MCF 10A (cell line): ENCODE data around the gene PHYH. TPM values are rescaled to one million over a fixed set of nuclear protein-coding genes. Genes with fewer than 3 reads are reported as not detected.

ENCODE experiments used
- BruUV-seq: library from RNA; stranded (reverse); fragments of 400-500 nt; replicated peaks from 2 replicates; lab custom pipeline; 2021; lab: Mats Ljungman, UMichigan
- CTCF ChIA-PET: fragments of 300-600 bp; sonication (Branson Sonifier 250); formaldehyde crosslinking; extraction: SDS; loops from one replicate; lab custom pipeline; 2021; ENCODE audit warnings: antibody characterized with exemption, inconsistent platforms; lab: Yijun Ruan, JAX
- POLR2A ChIA-PET: fragments of 300-600, 350-650 bp; sonication (Branson Sonifier 250); formaldehyde crosslinking; extraction: SDS; loops from one replicate; lab custom pipeline; 2020; ENCODE audit warnings: antibody characterized with exemption, inconsistent platforms; lab: Yijun Ruan, JAX
- DNase-seq: peaks from one replicate; pipeline ENCODE4 v3.0.0-alpha.2; 2018; ENCODE audit not compliant: unreplicated experiment
- H3K27ac Mint-ChIP-seq: one replicate; pipeline ENCODE4 v1.8.0; 2022; ENCODE audit warnings: mild to moderate bottlenecking, low read depth, mixed read lengths; ENCODE audit not compliant: unreplicated experiment
- H3K27me3 Mint-ChIP-seq: one replicate; pipeline ENCODE4 v1.8.0; 2022; ENCODE audit warnings: mixed read lengths; ENCODE audit not compliant: insufficient read depth, unreplicated experiment
- H3K36me3 Mint-ChIP-seq: one replicate; pipeline ENCODE4 v1.8.0; 2022; ENCODE audit warnings: mild to moderate bottlenecking, moderate library complexity, mixed read lengths; ENCODE audit not compliant: insufficient read depth, unreplicated experiment
- H3K4me1 Mint-ChIP-seq: one replicate; pipeline ENCODE4 v1.8.0; 2022; ENCODE audit warnings: mixed read lengths; ENCODE audit not compliant: insufficient read depth, unreplicated experiment
- H3K4me3 Mint-ChIP-seq: one replicate; pipeline ENCODE4 v1.8.0; 2022; ENCODE audit warnings: mild to moderate bottlenecking, moderate library complexity, mixed read lengths; ENCODE audit not compliant: unreplicated experiment
- H3K9me3 Mint-ChIP-seq: one replicate; pipeline ENCODE4 v1.8.0; 2022; ENCODE audit warnings: mixed read lengths; ENCODE audit not compliant: unreplicated experiment
- CTCF ChIP-seq: fragments of 200-600 bp; IDR thresholded peaks from one replicate; pipeline ENCODE4 v1.8.0; 2022; ENCODE audit warnings: antibody characterized with exemption, mild to moderate bottlenecking; ENCODE audit not compliant: unreplicated experiment
- intact Hi-C: fragments of 100-400 bp; cut with micrococcal nuclease; formaldehyde crosslinking; loops from 2 replicates; pipeline ENCODE4 v1.14.1; 2022
- total RNA-seq: library from RNA; stranded (reverse); gene quantifications from 2 replicates; pipeline ENCODE4 v1.2.3, GENCODE V29; 2022

Gene PHYH
- total RNA-seq, 1 experiment from 2014 or later: 9.8 TPM

DNA sequence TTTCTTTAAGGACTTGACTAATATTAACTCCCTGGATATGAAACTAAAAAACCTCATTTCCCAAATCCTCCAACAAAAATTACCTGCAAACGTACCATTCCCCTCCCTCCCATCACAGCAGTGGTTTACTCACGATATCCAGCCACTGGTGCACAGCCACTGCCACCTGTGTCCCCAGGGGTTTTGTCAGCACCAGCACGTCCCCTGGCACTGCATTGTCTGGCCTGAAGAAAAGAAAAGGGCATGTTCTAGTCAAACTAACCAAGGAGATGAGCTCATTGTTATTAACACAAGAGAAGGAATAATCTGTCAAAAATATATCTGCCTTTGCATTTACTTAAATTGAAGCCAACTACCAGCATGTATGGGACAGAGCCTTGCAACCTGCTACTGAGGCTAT is 29.7 kb upstream of the PHYH start:
- DNase-seq: no peak
- no TSS peak for BruUV-seq
- ChIA-PET POLR2A (interaction anchor here (1.0 to 2.6 kb wide), 2 partner anchors 19 to 27 kb away, joined by 3 to 11 read pairs; no protein-coding TSS in a partner anchor), CTCF (interaction anchor here (0.7 to 1.4 kb wide), 2 partner anchors 63 to 123 kb away, joined by 4 read pairs; no protein-coding TSS in a partner anchor)
- no peaks in the 10 kb centered on the region for H3K27me3 Mint-ChIP-seq
- intact Hi-C loops: no loop called here
- H3K4me3 Mint-ChIP-seq: no peak overlapping the region
- H3K4me1 Mint-ChIP-seq: no peaks in the 10 kb centered on the region
- H3K9me3 Mint-ChIP-seq: no peaks in the 10 kb centered on the region
- H3K36me3 Mint-ChIP-seq: peaks cover 92% of the 10 kb centered on the region
- no peak for TF ChIP-seq CTCF
- H3K27ac Mint-ChIP-seq: no peak overlapping the region

GRCh38 chr10:13328613-13329012 is 28.7 kb upstream of the PHYH start:
- POLR2A ChIA-PET: interaction anchor here (1.0 to 2.6 kb wide), 2 partner anchors 20 to 26 kb away, joined by 3 to 11 read pairs; no protein-coding TSS in a partner anchor
- CTCF ChIA-PET: interaction anchor here (0.7 to 0.8 kb wide), 2 partner anchors 62 to 168 kb away, joined by 3 to 4 read pairs; no protein-coding TSS in a partner anchor
- DNase-seq: no peak
- intact Hi-C loops: no loop called here
- Mint-ChIP-seq H3K4me3 (no peak overlapping the region), H3K36me3 (peaks cover 95% of the 10 kb centered on the region), H3K27me3 (no peaks in the 10 kb centered on the region), H3K27ac (no peak overlapping the region), H3K4me1 (no peaks in the 10 kb centered on the region), H3K9me3 (no peaks in the 10 kb centered on the region)
- no peak for TF ChIP-seq CTCF
- no TSS peak for BruUV-seq

GRCh38 chr10:13328126-13328525 is 28.3 kb upstream of the PHYH start:
- H3K36me3 Mint-ChIP-seq: peaks cover 93% of the 10 kb centered on the region
- no peak for DNase-seq
- no peaks in the 10 kb centered on the region for H3K4me1 Mint-ChIP-seq
- BruUV-seq: no TSS peak
- H3K27me3 Mint-ChIP-seq: no peaks in the 10 kb centered on the region
- no peak for TF ChIP-seq CTCF
- no peak overlapping the region for H3K4me3 Mint-ChIP-seq
- ChIA-PET CTCF (interaction anchor here (0.8 kb wide), 1 partner anchor 168 kb away, joined by 3 read pairs; no protein-coding TSS in a partner anchor), POLR2A (interaction anchor here (2.6 kb wide), 1 partner anchor 25 kb away, joined by 11 read pairs; no protein-coding TSS in a partner anchor)
- intact Hi-C loops: no loop called here
- no peaks in the 10 kb centered on the region for H3K9me3 Mint-ChIP-seq
- no peak overlapping the region for H3K27ac Mint-ChIP-seq

GRCh38 chr10:13327534-13327933 is 27.7 kb upstream of the PHYH start:
- Mint-ChIP-seq H3K27me3 (no peaks in the 10 kb centered on the region), H3K9me3 (no peaks in the 10 kb centered on the region), H3K4me3 (no peak overlapping the region), H3K27ac (no peak overlapping the region), H3K36me3 (peaks cover 96% of the 10 kb centered on the region), H3K4me1 (no peaks in the 10 kb centered on the region)
- intact Hi-C loops: no loop called here
- ChIA-PET POLR2A (interaction anchor here (2.6 kb wide), 1 partner anchor 25 kb away, joined by 11 read pairs; no protein-coding TSS in a partner anchor), CTCF (no interaction called here)
- BruUV-seq: no TSS peak
- TF ChIP-seq CTCF: no peak
- DNase-seq: no peak
